Small intestine (tissue), 7 donors: ENCODE measurements around the gene GPS1. TPM values are rescaled to one million over a fixed set of nuclear protein-coding genes. Genes with fewer than 3 reads are reported as not detected.

Experiments used
- DNase-seq, 2 donors: peaks; one replicate each; pipeline versions ENCODE4 v3.0.0 to v3.0.0-alpha.2; 2013
- FAIRE-seq: peaks from 2 replicates; lab custom pipeline; 2012; peaks lifted over from hg19 to GRCh38; lab: Jason Lieb, UNC
- H3K27ac ChIP-seq, 3 donors: one replicate each; pipeline ENCODE4 v1.5.1; 2013; ENCODE audit warnings: low read length in 2 of 3, mild to moderate bottlenecking in 2 of 3, control low read depth in 1 of 3, inconsistent platforms in 1 of 3, low read depth in 1 of 3, moderate library complexity in 1 of 3
- H3K27me3 ChIP-seq, 3 donors: one replicate each; pipeline ENCODE4 v1.6.1; 2013; ENCODE audit warnings: low read length in 3 of 3, inconsistent platforms in 1 of 3; ENCODE audit not compliant: control insufficient read depth in 3 of 3, insufficient read depth in 3 of 3
- H3K36me3 ChIP-seq, 3 donors: one replicate each; pipeline ENCODE4 v1.6.1; 2013; ENCODE audit warnings: low read length in 3 of 3, inconsistent platforms in 1 of 3, low read depth in 1 of 3, mild to moderate bottlenecking in 1 of 3, moderate library complexity in 1 of 3; ENCODE audit not compliant: control insufficient read depth in 3 of 3, insufficient read depth in 2 of 3
- H3K4me1 ChIP-seq, 3 donors: one replicate each; pipeline ENCODE4 v1.6.1; 2013; ENCODE audit warnings: low read length in 2 of 3, inconsistent platforms in 1 of 3, low read depth in 1 of 3, mild to moderate bottlenecking in 1 of 3, moderate library complexity in 1 of 3; ENCODE audit not compliant: control insufficient read depth in 3 of 3, insufficient read depth in 2 of 3
- H3K4me3 ChIP-seq, 3 donors: one replicate each; pipeline ENCODE4 v1.5.1; 2013; ENCODE audit warnings: low read length in 3 of 3, control low read depth in 1 of 3, inconsistent platforms in 1 of 3, low read depth in 1 of 3, mild to moderate bottlenecking in 1 of 3, moderate library complexity in 1 of 3
- H3K9me3 ChIP-seq, 2 donors: one replicate each; pipeline ENCODE4 v1.6.1; 2013; ENCODE audit warnings: low read depth in 1 of 2, low read length in 1 of 2; ENCODE audit not compliant: control insufficient read depth in 2 of 2, insufficient read depth in 1 of 2
- WGBS, 3 donors: extraction: QIAGEN DNeasy Blood & Tissue Kit; methylation state at CpG; one replicate each; pipeline ENCODE4 v1.1.7; 2013; 5-methylcytosine and 5-hydroxymethylcytosine counted together
- polyA plus RNA-seq, 4 donors: library from polyadenylated mRNA; stranded (reverse) in 3 of 4; unstranded in 1 of 4; fragments of 200-250 nt in 3 of 4; fragments of 120-200 nt in 1 of 4; gene quantifications; one replicate each; pipeline versions ENCODE4 v1.2.1 to v1.2.3, GENCODE V29; 2013
- donor health status: healthy with polysubstance abuse.
- donor health status: control.
- donor health status: control.
- donor health status: Bipolar disorder and iron deficiency.
- donor health status: healthy.

The GPS1 gene
- polyA plus RNA-seq, 4 donors, result 80.4 to 161 (median 120) TPM

DNA sequence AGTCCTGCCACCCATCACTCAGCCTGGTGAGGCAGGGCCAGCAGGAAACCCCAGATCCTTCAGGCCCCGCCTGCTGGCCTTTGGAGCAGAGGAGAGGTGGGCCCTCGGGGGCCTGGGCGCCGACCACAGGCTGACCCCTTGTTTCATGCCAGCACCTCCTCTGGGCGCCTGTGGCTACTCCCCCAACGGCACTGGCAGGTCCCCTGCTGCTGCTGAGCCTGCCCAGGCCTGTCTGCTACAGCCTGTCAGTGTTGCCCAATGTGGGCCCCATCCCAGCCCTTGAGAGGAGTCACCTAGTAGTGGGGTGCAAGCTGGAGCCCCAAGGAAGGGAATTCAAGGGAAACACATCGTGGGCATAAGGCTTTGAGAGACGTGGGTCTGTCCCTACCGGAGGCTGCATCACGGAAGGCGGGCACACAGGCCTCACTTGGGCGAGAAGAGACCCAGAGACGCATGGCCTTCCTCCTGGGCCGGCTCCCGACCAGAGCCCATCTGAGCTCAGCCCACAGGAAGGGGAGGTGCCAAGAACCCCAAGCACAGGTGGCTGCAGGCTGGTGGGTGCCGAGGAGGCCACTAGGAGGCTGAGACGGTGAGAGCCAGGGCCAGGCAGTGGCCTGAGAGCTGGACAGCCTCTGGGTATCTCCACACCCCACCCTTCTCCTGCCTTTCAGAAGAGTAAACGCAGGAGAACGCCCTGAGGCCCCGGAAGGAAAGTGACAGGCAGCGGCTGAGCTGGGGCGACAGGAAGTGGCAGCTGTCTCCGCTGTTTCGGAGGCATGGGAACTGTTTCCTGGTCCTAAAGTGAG lies 54.4 kb downstream of the GPS1 start:
- Histone ChIP-seq H3K36me3 (peaks cover 0 to 37% (median 0%) of the 10 kb centered on the region in 3 donors), H3K4me1 (peaks cover 0 to 46% (median 6%) of the 10 kb centered on the region in 3 donors), H3K4me3 (peak overlapping the region in 2 of 3 donors; percentile 12 to 30), H3K9me3 (no peaks in the 10 kb centered on the region), H3K27ac (peak overlapping the region; percentile 73 to 79 (median 77)), H3K27me3 (no peaks in the 10 kb centered on the region)
- 14 to 25% (median 15%) methylated on average over 23 to 24 of the region's 24 CpGs for WGBS, 3 donors
- FAIRE-seq, result no peak
- DNase-seq, result peak; percentile 76 to 81

DNA sequence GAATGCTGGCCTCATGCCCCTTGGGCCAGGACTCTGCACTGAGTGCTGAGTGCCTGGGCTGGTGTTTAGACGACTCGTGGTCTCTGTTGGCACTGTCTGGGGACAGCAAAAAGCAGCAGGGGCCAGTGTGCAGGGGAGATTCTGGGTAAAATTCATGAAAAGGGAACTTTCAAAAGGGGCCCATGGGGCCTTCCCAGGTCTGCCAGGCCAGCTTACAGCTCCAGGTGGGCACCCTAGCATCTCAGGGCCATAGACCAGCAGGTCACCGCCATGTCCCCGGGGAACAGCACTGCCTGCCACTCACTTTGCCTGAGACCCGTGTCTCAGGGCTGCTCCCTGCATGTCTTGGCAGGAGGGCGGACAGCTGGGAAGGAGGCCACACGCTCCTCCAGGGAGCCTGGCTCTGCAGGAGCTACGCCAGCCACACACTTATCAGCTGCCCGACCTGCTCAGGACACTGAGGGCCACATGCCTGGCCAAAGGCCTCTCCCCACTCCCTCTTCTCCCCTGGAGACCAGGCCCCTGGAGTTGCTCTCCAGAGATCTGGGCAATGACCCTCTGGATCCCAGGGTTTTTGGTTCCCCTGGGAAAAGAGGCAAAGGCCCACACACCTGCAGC lies 55.1 kb downstream of the GPS1 start:
- no peak for FAIRE-seq

More for the DNA sequence above, 55.1 kb downstream of the GPS1 start:
- peaks cover 0 to 39% (median 6%) of the 10 kb centered on the region in 3 donors for H3K4me1 ChIP-seq
- H3K4me3 ChIP-seq, result peak overlapping the region in 2 of 3 donors; percentile 12 to 30
- DNase-seq, result no peak
- H3K36me3 ChIP-seq, result peaks cover 0 to 34% (median 0%) of the 10 kb centered on the region in 3 donors
- no peaks in the 10 kb centered on the region for H3K27me3 ChIP-seq
- 40 to 44% (median 43%) methylated on average over 9 of the region's 9 CpGs for WGBS, 3 donors
- H3K27ac ChIP-seq, result peak overlapping the region; percentile 73 to 79 (median 77)
- H3K9me3 ChIP-seq, result no peaks in the 10 kb centered on the region

Other genes with a start within 250 kb of the GPS1 start
- gene GCGR, start 247.7 kb upstream of the GPS1 start, polyA plus RNA-seq, result 1 to 10 TPM in 3 of 4 donors, under 1 TPM in 1; 0.27 to 2.2 (median 1.7) TPM
- 10 to 100 TPM; 19.5 to 87.6 (median 48.5) TPM for gene MCRIP1, start 218.6 kb upstream of the GPS1 start, polyA plus RNA-seq
- gene PPP1R27, start 216.8 kb upstream of the GPS1 start, polyA plus RNA-seq, result 1 to 10 TPM in 1 of 4 donors, under 1 TPM in 2, not detected in 1; 0.12 to 2.5 (median 0.49) TPM
- 1,000 to 10,000 TPM in 3 of 4 donors, 100 to 1,000 TPM in 1; 792 to 1,191 (median 1,005) TPM for gene P4HB, start 191.4 kb upstream of the GPS1 start, polyA plus RNA-seq
- 100 to 1,000 TPM; 190 to 411 (median 341) TPM for gene ARHGDIA, start 180.6 kb upstream of the GPS1 start, polyA plus RNA-seq
- 10 to 100 TPM; 22.8 to 86.7 (median 38.6) TPM for gene ALYREF, start 160.3 kb upstream of the GPS1 start, polyA plus RNA-seq
- gene ANAPC11, start 160.2 kb upstream of the GPS1 start, polyA plus RNA-seq, result 100 to 1,000 TPM in 3 of 4 donors, 10 to 100 TPM in 1; 75.8 to 240 (median 187) TPM
- 1 to 10 TPM in 1 of 4 donors, under 1 TPM in 3; 0.21 to 1.8 (median 0.59) TPM for gene NPB, start 149.7 kb upstream of the GPS1 start, polyA plus RNA-seq
- 100 to 1,000 TPM in 3 of 4 donors, 10 to 100 TPM in 1; 32.6 to 303 (median 174) TPM for gene PCYT2, start 140.5 kb upstream of the GPS1 start, polyA plus RNA-seq
- 100 to 1,000 TPM in 1 of 4 donors, 10 to 100 TPM in 3; 25.9 to 129 (median 60.4) TPM for gene SIRT7, start 133.7 kb upstream of the GPS1 start, polyA plus RNA-seq
- gene MAFG, start 124.2 kb upstream of the GPS1 start, polyA plus RNA-seq, result 10 to 100 TPM in 2 of 4 donors, 1 to 10 TPM in 2; 7.6 to 17.1 (median 12.8) TPM
- gene PYCR1, start 114.6 kb upstream of the GPS1 start, polyA plus RNA-seq, result 10 to 100 TPM in 2 of 4 donors, 1 to 10 TPM in 2; 8.3 to 71.6 (median 14.4) TPM
- under 1 TPM in 2 of 4 donors, not detected in 2; 0.03 to 0.06 TPM for gene MYADML2, start 104.7 kb upstream of the GPS1 start, polyA plus RNA-seq
- gene NOTUM, start 90.7 kb upstream of the GPS1 start, polyA plus RNA-seq, result 1 to 10 TPM in 2 of 4 donors, not detected in 2; 1.0 to 1.1 TPM
- gene ASPSCR1, start 74.3 kb upstream of the GPS1 start, polyA plus RNA-seq, result 10 to 100 TPM; 23.5 to 96.7 (median 47.5) TPM
- 100 to 1,000 TPM in 3 of 4 donors, 10 to 100 TPM in 1; 43.4 to 241 (median 122) TPM for gene CENPX, start 29.0 kb upstream of the GPS1 start, polyA plus RNA-seq
- 10 to 100 TPM; 10.8 to 26.7 (median 16.4) TPM for gene LRRC45, start 28.6 kb upstream of the GPS1 start, polyA plus RNA-seq
- gene RAC3, start 20.2 kb upstream of the GPS1 start, polyA plus RNA-seq, result 10 to 100 TPM in 1 of 4 donors, 1 to 10 TPM in 2, under 1 TPM in 1; 0.81 to 11.2 (median 4.4) TPM
- 100 to 1,000 TPM in 3 of 4 donors, 10 to 100 TPM in 1; 41.1 to 147 (median 112) TPM for gene DCXR, start 14.2 kb upstream of the GPS1 start, polyA plus RNA-seq
- 10 to 100 TPM; 35.4 to 43.8 (median 39.2) TPM for gene RFNG, start 87 bp upstream of the GPS1 start, polyA plus RNA-seq
- 100 to 1,000 TPM in 3 of 4 donors, 10 to 100 TPM in 1; 86.6 to 170 (median 127) TPM for gene DUS1L, start 13.9 kb downstream of the GPS1 start, polyA plus RNA-seq
- gene FASN, start 46.3 kb downstream of the GPS1 start, polyA plus RNA-seq, result 100 to 1,000 TPM in 1 of 4 donors, 10 to 100 TPM in 3; 13.2 to 103 (median 21.7) TPM
- gene CCDC57, start 160.9 kb downstream of the GPS1 start, polyA plus RNA-seq, result 10 to 100 TPM; 36.7 to 97.3 (median 44.6) TPM
- gene SLC16A3, start 177.1 kb downstream of the GPS1 start, polyA plus RNA-seq, result 10 to 100 TPM in 2 of 4 donors, 1 to 10 TPM in 2; 5.4 to 33.2 (median 14.5) TPM
- gene CSNK1D, start 221.8 kb downstream of the GPS1 start, polyA plus RNA-seq, result 100 to 1,000 TPM; 111 to 148 (median 137) TPM